DND-41 (cell line): ENCODE data around the gene PLXDC1.

Experiments
- ATAC-seq: fragments of 200-7000 bp; cut with Tn5 transposase; 3 replicates; pipeline ENCODE4 v1.9.1; 2021; ENCODE audit warnings: low read depth; ENCODE audit not compliant: insufficient read depth
- DNase-seq: peaks from one replicate; pipeline ENCODE4 v3.0.0-alpha.2; 2020
- H2AFZ ChIP-seq: 2 replicates; pipeline ENCODE4 v1.6.0; 2012; ENCODE audit warnings: low read depth, low read length
- H3K27ac ChIP-seq: 2 replicates; pipeline ENCODE4 v1.5.1; 2012; ENCODE audit warnings: low read length, inconsistent platforms
- H3K27me3 ChIP-seq: fragments of 200-600 bp; sonication (generic); 2 replicates; pipeline ENCODE4 v1.6.0; 2012; ENCODE audit warnings: low read length, mild to moderate bottlenecking, inconsistent platforms; ENCODE audit not compliant: insufficient read depth, poor library complexity
- H3K36me3 ChIP-seq: 2 replicates; pipeline ENCODE4 v1.5.1; 2012; ENCODE audit warnings: low read length, inconsistent platforms; ENCODE audit not compliant: insufficient read depth
- H3K4me1 ChIP-seq: 2 replicates; pipeline ENCODE4 v1.5.1; 2012; ENCODE audit warnings: mild to moderate bottlenecking, low read length; ENCODE audit not compliant: insufficient read depth
- H3K4me2 ChIP-seq: 2 replicates; pipeline ENCODE4 v1.6.0; 2012; ENCODE audit warnings: mild to moderate bottlenecking, moderate library complexity, low read length, inconsistent platforms; ENCODE audit not compliant: insufficient read depth
- H3K4me3 ChIP-seq, 2 experiments: fragments of 200-600 bp in 1 of 2; shearing (Covaris generic) in 1 of 2; 2 replicates each; pipeline ENCODE4 v1.5.1; 2012 to 2016; ENCODE audit warnings: inconsistent platforms in 2 of 2, low read length in 2 of 2, mild to moderate bottlenecking in 2 of 2, low read depth in 1 of 2, moderate library complexity in 1 of 2
- H3K79me2 ChIP-seq: 2 replicates; pipeline ENCODE4 v1.6.0; 2012; ENCODE audit warnings: low read length, inconsistent platforms; ENCODE audit not compliant: insufficient read depth
- H3K9ac ChIP-seq: 2 replicates; pipeline ENCODE4 v1.6.0; 2012; ENCODE audit warnings: low read depth, mild to moderate bottlenecking, inconsistent platforms, low read length, moderate library complexity
- H3K9me3 ChIP-seq: 2 replicates; pipeline ENCODE4 v1.5.1; 2012; ENCODE audit warnings: low read length, moderate library complexity, mild to moderate bottlenecking, inconsistent platforms; ENCODE audit not compliant: insufficient read depth, severe bottlenecking
- H4K20me1 ChIP-seq: 2 replicates; pipeline ENCODE4 v1.6.0; 2012; ENCODE audit warnings: low read length; ENCODE audit not compliant: insufficient read depth
- CTCF ChIP-seq: IDR thresholded peaks from 2 replicates; pipeline ENCODE4 v1.5.1; 2012; ENCODE audit warnings: borderline replicate concordance, low read length, moderate library complexity, mild to moderate bottlenecking; ENCODE audit not compliant: poor library complexity, severe bottlenecking; ENCODE audit errors: extremely low read depth
- EZH2 ChIP-seq: IDR thresholded peaks from 3 replicates; pipeline ENCODE4 v1.6.1; 2012; ENCODE audit warnings: borderline replicate concordance, low read depth, mild to moderate bottlenecking, moderate library complexity, low read length, inconsistent platforms; ENCODE audit not compliant: severe bottlenecking

The PLXDC1 gene

GRCh38 chr17:39194985-39195524, 43.6 kb upstream of the PLXDC1 start:
- H3K4me2 ChIP-seq, result peak overlapping the region; percentile 15; the same call in 1 of the 2 replicates
- ATAC-seq, result no peak
- H3K36me3 ChIP-seq, result peaks cover 47% of the 10 kb centered on the region
- DNase-seq, result no peak
- H3K79me2 ChIP-seq, result peaks cover 46% of the 10 kb centered on the region
- H4K20me1 ChIP-seq, result peaks cover 26% of the 10 kb centered on the region
- H3K9me3 ChIP-seq, result no peaks in the 10 kb centered on the region
- no peaks in the 10 kb centered on the region for H3K27me3 ChIP-seq
- H3K27ac ChIP-seq, result peak overlapping the region; percentile 99; the same call in 1 of the 2 replicates
- TF ChIP-seq EZH2 (no peak), CTCF (no peak)
- peak overlapping the region; percentile 93; the same call in 1 of the 2 replicates for H3K9ac ChIP-seq
- no peak overlapping the region for H3K4me3 ChIP-seq
- peaks cover 53% of the 10 kb centered on the region for H3K4me1 ChIP-seq
- no peak overlapping the region for H2AFZ ChIP-seq

- no peaks in the 10 kb centered on the region for H3K9me3 ChIP-seq
- no peak overlapping the region for H3K4me3 ChIP-seq
- H3K27ac ChIP-seq, result no peak overlapping the region
- no peak overlapping the region for H2AFZ ChIP-seq
- peaks cover 50% of the 10 kb centered on the region for H3K4me1 ChIP-seq
- no peak for ATAC-seq
- no peak overlapping the region for H3K9ac ChIP-seq
- peaks cover 45% of the 10 kb centered on the region for H3K79me2 ChIP-seq
- H3K27me3 ChIP-seq, result no peaks in the 10 kb centered on the region
- peaks cover 50% of the 10 kb centered on the region for H3K36me3 ChIP-seq
- peaks cover 26% of the 10 kb centered on the region for H4K20me1 ChIP-seq
- no peak for DNase-seq
- peak overlapping the region; percentile 15; the same call in 1 of the 2 replicates for H3K4me2 ChIP-seq
- TF ChIP-seq EZH2 (no peak), CTCF (no peak)
Observed at GRCh38 chr17:39194089-39194984, 42.9 kb upstream of the PLXDC1 start.

- H3K4me2 ChIP-seq, result no peak overlapping the region
- no peaks in the 10 kb centered on the region for H3K27me3 ChIP-seq
- H3K9ac ChIP-seq, result no peak overlapping the region
- no peak overlapping the region for H3K4me3 ChIP-seq
- H3K27ac ChIP-seq, result no peak overlapping the region
- H3K79me2 ChIP-seq, result peaks cover 40% of the 10 kb centered on the region
- peaks cover 40% of the 10 kb centered on the region for H3K4me1 ChIP-seq
- H3K36me3 ChIP-seq, result peaks cover 57% of the 10 kb centered on the region
- H2AFZ ChIP-seq, result no peak overlapping the region
- H4K20me1 ChIP-seq, result peaks cover 26% of the 10 kb centered on the region
- H3K9me3 ChIP-seq, result no peaks in the 10 kb centered on the region
- DNase-seq (no peak), ATAC-seq (no peak)
- no peak for TF ChIP-seq CTCF
- no peak for TF ChIP-seq EZH2
Observed at GRCh38 chr17:39193346-39193745, 41.9 kb upstream of the PLXDC1 start.
